PC-9 (cell line): ENCODE measurements around the gene GFRA1. TPM values are rescaled to one million over a fixed set of nuclear protein-coding genes. Genes with fewer than 3 reads are reported as not detected.

Source experiments
- BruUV-seq: library from RNA; stranded (reverse); fragments of 400-500 nt; replicated peaks from 2 replicates; lab custom pipeline; 2021; lab: Mats Ljungman, UMichigan
- CTCF ChIA-PET: fragments of 300-600 bp; sonication (Branson Sonifier 250); formaldehyde crosslinking; loops from one replicate; lab custom pipeline; 2022; ENCODE audit warnings: antibody characterized with exemption; lab: Charles Lee
- POLR2A ChIA-PET: fragments of 300-600 bp; sonication (Branson Sonifier 250); formaldehyde crosslinking; loops from one replicate; lab custom pipeline; 2022; ENCODE audit warnings: antibody characterized with exemption; ENCODE audit not compliant: unreplicated experiment; lab: Charles Lee
- DNase-seq, 2 experiments: peaks; one replicate each; pipeline versions ENCODE4 v3.0.0 to v3.0.0-alpha.2; 2015 to 2022; ENCODE audit warnings: mixed read lengths in 1 of 2
- H2AFZ ChIP-seq: fragments of 200-600 bp; sonication (generic); 2 replicates; pipeline ENCODE4 v1.8.1; 2017; ENCODE audit warnings: antibody characterized with exemption
- H3F3A ChIP-seq: fragments of 200-600 bp; sonication (generic); 2 replicates; pipeline ENCODE4 v1.8.1; 2017; ENCODE audit warnings: antibody characterized with exemption, mild to moderate bottlenecking, low read depth; ENCODE audit not compliant: insufficient read depth
- H3K27ac ChIP-seq: fragments of 200-600 bp; sonication (generic); 2 replicates; pipeline ENCODE4 v1.6.1; 2016; ENCODE audit warnings: mixed run types
- H3K27me3 ChIP-seq: fragments of 200-600 bp; sonication (generic); 2 replicates; pipeline ENCODE4 v1.6.1; 2016; ENCODE audit warnings: low read depth, mixed run types; ENCODE audit not compliant: insufficient read depth
- H3K36me3 ChIP-seq: fragments of 200-600 bp; sonication (generic); 2 replicates; pipeline ENCODE4 v1.6.1; 2016; ENCODE audit warnings: low read depth, mixed run types
- H3K4me1 ChIP-seq: fragments of 200-600 bp; sonication (generic); replicated peaks from 2 replicates; pipeline ENCODE4 v1.6.1; 2016; ENCODE audit warnings: mixed run types; ENCODE audit not compliant: insufficient read depth
- H3K4me2 ChIP-seq: fragments of 200-600 bp; sonication (generic); 2 replicates; pipeline ENCODE4 v1.6.1; 2017; ENCODE audit warnings: mixed run types
- H3K4me3 ChIP-seq: fragments of 200-600 bp; sonication (generic); 2 replicates; pipeline ENCODE4 v1.6.1; 2016; ENCODE audit warnings: mixed run types
- H3K79me2 ChIP-seq: fragments of 200-600 bp; sonication (generic); 2 replicates; pipeline ENCODE4 v1.6.1; 2017; ENCODE audit warnings: low read depth, mixed run types
- H3K9me2 ChIP-seq: fragments of 200-600 bp; sonication (generic); 2 replicates; pipeline ENCODE4 v1.8.1; 2017; ENCODE audit warnings: mild to moderate bottlenecking; ENCODE audit not compliant: insufficient read depth
- H3K9me3 ChIP-seq: fragments of 200-600 bp; sonication (generic); 2 replicates; pipeline ENCODE4 v1.8.1; 2016; ENCODE audit warnings: low read depth; ENCODE audit not compliant: insufficient read depth
- H4K20me1 ChIP-seq: fragments of 200-600 bp; sonication (generic); 2 replicates; pipeline ENCODE4 v1.8.1; 2017; ENCODE audit not compliant: insufficient read depth
- EZH2 ChIP-seq: fragments of 200-600 bp; sonication (generic); IDR thresholded peaks from 2 replicates; pipeline ENCODE4 v1.8.0; 2017; ENCODE audit warnings: antibody characterized with exemption, low read depth
- intact Hi-C: fragments of 100-400 bp; cut with micrococcal nuclease; formaldehyde crosslinking; loops from one replicate; pipeline ENCODE4 v1.10.0; 2022; ENCODE audit not compliant: unreplicated experiment
- total RNA-seq: library from RNA; stranded (reverse); gene quantifications from 2 replicates; pipeline ENCODE4 v1.2.3, GENCODE V29; 2021
- TF ChIP-seq, protein P1 (sequence below): fragments of 200-600 bp; sonication (generic); conservative IDR thresholded peaks from 2 replicates; pipeline ENCODE4 v1.6.1; 2017; ENCODE audit warnings: mixed run types, antibody characterized with exemption, mild to moderate bottlenecking, moderate library complexity

GFRA1 gene
- total RNA-seq, 1 experiment from 2014 or later = 0.11 TPM

DNA sequence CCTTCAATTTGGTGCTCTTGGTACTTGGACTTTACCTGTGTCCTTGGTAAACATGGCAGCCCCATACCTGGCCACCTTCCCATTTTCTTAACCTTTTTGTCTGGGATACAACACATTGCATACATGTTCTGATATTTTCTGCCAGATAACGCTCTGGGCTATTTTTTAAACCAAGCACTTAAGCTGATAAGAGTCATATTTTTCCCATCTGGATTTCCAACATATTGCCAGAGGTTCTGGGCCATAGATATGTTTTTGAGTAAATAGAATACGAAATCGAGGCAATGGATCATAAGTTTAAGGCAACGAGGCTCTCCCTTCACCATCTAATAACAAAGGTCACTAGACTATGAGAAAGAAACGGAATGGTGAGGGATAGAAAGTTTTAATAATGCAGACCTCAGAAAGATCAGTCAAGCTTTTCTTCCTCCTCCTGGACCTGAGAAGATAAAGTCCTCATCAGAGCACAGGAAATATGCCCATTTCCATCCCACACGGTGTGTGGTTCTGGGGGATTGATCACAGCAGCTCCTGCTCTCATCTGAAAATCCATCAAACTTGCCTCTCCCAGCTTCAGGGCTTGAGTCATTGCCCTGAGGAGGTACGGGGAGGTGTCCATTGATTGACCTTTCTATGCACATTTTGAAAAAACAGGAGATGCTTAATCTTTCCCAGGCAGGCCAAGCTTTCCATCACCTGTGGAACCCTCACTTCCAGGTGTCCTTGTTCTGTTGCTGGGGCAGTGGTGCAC lies 257.2 kb downstream of the GFRA1 start:
- Histone ChIP-seq H3K9me2 (no peaks in the 10 kb centered on the region), H2AFZ (no peak overlapping the region), H3K36me3 (no peaks in the 10 kb centered on the region), H3K9me3 (no peaks in the 10 kb centered on the region), H3K27me3 (no peaks in the 10 kb centered on the region), H3K79me2 (no peaks in the 10 kb centered on the region), H4K20me1 (no peaks in the 10 kb centered on the region), H3F3A (no peaks in the 10 kb centered on the region), H3K27ac (no peak overlapping the region), H3K4me3 (no peak overlapping the region), H3K4me2 (no peak overlapping the region), H3K4me1 (no peaks in the 10 kb centered on the region)
- no peak for TF ChIP-seq EZH2
- TF ChIP-seq, protein P1, sequence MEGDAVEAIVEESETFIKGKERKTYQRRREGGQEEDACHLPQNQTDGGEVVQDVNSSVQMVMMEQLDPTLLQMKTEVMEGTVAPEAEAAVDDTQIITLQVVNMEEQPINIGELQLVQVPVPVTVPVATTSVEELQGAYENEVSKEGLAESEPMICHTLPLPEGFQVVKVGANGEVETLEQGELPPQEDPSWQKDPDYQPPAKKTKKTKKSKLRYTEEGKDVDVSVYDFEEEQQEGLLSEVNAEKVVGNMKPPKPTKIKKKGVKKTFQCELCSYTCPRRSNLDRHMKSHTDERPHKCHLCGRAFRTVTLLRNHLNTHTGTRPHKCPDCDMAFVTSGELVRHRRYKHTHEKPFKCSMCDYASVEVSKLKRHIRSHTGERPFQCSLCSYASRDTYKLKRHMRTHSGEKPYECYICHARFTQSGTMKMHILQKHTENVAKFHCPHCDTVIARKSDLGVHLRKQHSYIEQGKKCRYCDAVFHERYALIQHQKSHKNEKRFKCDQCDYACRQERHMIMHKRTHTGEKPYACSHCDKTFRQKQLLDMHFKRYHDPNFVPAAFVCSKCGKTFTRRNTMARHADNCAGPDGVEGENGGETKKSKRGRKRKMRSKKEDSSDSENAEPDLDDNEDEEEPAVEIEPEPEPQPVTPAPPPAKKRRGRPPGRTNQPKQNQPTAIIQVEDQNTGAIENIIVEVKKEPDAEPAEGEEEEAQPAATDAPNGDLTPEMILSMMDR = no peak
- intact Hi-C loops = no loop called here
- ChIA-PET POLR2A (no interaction called here), CTCF (no interaction called here)
- no TSS peak for BruUV-seq
- no peak for DNase-seq

DNA sequence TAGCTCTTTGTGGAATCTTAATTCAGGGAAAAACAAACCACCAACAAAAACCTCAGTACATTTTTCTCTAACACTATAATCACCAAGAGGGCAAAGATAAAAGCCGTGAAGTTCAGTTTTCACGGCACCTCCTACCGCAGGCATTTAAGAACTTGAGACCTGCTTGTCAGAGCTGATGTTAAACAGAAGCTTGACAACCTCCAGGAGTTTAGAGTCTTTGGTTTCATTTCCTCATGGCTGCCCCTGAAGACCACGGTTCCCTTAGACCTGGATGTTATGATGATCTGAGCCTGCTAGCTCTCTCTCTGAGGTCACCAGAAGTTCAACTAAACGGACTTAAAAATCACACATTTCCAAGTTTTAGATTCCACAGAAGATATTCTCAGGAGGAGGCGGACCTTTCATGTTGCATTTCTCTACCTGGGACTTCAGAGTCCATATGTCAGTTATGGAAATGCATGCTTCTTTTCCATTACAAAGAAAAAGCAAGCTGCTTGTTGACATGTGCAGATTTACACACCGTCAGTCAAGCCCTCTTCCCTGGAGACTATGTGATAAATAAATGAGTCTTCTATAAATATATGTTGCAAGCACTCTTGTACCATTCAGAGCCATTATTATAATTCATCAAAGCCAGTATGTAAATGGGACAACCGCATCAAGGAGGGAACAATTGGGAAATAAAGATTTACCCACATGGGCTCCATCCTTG lies 258.0 kb downstream of the GFRA1 start:
- no TSS peak for BruUV-seq

DNA sequence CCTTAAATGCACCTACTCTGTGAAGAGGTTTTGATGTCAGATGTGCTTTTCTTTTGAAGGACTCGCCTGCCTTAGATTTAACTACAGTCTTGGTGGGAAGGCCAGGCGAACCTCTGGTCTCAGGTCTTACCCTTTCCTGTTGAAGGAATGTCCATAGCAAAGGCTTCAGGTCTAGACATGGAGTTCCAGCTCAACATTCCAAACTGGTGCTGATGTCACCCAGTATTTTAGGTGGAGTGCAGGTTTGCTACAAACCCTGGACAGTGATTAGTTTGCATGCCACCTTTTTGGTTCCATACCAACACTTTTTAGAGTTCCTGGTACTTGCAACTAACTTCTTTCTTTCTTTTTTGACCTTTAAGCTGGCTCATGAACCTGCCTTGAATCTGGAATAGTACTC lies 258.7 kb downstream of the GFRA1 start:
- DNase-seq = no peak
- H3K79me2 ChIP-seq = no peaks in the 10 kb centered on the region
- H3K9me2 ChIP-seq = no peaks in the 10 kb centered on the region
- no peak overlapping the region for H3K27ac ChIP-seq
- H2AFZ ChIP-seq = no peak overlapping the region
- H3K4me3 ChIP-seq = no peak overlapping the region
- no peaks in the 10 kb centered on the region for H3K27me3 ChIP-seq
- H3K9me3 ChIP-seq = no peaks in the 10 kb centered on the region
- BruUV-seq = no TSS peak
- TF ChIP-seq, protein P1 = no peak
- TF ChIP-seq EZH2 = no peak
- no peaks in the 10 kb centered on the region for H3K4me1 ChIP-seq
- no peak overlapping the region for H3K4me2 ChIP-seq
- no peaks in the 10 kb centered on the region for H3F3A ChIP-seq
- ChIA-PET POLR2A (no interaction called here), CTCF (no interaction called here)
- no peaks in the 10 kb centered on the region for H4K20me1 ChIP-seq
- intact Hi-C loops = no loop called here
- H3K36me3 ChIP-seq = no peaks in the 10 kb centered on the region

More for the DNA sequence above, 258.0 kb downstream of the GFRA1 start:
- no peaks in the 10 kb centered on the region for H3K9me2 ChIP-seq
- no peaks in the 10 kb centered on the region for H3K36me3 ChIP-seq
- H2AFZ ChIP-seq = no peak overlapping the region
- TF ChIP-seq, protein P1 = no peak
- TF ChIP-seq EZH2 = no peak
- no peak overlapping the region for H3K27ac ChIP-seq
- H3K4me1 ChIP-seq = no peaks in the 10 kb centered on the region
- POLR2A ChIA-PET = no interaction called here
- H3K4me3 ChIP-seq = no peak overlapping the region
- no peaks in the 10 kb centered on the region for H3K79me2 ChIP-seq
- no peaks in the 10 kb centered on the region for H3F3A ChIP-seq
- intact Hi-C loops = no loop called here
- H4K20me1 ChIP-seq = no peaks in the 10 kb centered on the region
- CTCF ChIA-PET = no interaction called here
- H3K9me3 ChIP-seq = no peaks in the 10 kb centered on the region
- no peak overlapping the region for H3K4me2 ChIP-seq
- no peak for DNase-seq
- H3K27me3 ChIP-seq = no peaks in the 10 kb centered on the region
